ENCODE measurements around the gene SH2D7.

Gene SH2D7

DNA sequence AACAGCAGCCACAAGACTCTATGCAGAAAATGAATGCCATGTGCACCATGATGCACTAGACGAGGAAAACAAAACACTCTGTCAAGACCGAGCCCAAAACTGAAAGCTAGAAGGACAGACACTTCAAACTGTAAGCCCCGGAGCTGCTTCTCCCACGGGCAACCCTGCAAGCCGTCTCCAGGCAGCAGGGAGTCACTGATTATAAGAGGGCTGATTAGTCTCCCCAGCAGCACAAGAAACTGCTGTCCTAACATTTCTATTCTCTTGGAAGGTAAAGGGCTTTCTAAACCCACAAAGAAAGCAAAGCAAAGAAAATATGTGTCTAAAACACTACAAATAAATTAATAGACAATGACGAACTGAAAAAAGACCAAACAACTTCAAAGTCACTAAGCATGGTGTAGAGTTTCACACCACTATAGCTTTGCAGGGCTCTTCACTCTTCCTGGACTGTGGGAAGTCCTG is 30.4 kb upstream of the SH2D7 start:
- DNase-seq (ENCODE audit: low read depth), result no peak

DNA sequence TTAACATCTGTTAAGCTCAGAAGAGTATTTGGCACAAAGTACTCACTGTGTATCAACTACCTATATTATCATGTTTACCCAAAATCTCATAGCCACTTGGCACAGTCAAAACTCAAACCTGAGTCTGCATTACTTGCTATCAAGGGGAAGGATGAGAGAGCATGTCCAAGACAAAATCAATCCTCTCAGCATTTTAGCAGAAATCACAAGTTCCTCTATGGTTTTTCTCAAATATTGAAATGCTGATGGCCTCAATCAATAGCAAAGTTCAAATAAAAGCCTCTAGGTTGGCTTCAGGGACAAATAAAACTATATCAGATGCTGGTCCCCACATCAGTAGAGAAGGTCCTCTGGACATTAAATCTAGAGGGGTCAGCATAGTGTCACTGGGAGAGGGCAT is 29.1 kb upstream of the SH2D7 start:
- no peak for DNase-seq (ENCODE audit: low read depth)

DNA sequence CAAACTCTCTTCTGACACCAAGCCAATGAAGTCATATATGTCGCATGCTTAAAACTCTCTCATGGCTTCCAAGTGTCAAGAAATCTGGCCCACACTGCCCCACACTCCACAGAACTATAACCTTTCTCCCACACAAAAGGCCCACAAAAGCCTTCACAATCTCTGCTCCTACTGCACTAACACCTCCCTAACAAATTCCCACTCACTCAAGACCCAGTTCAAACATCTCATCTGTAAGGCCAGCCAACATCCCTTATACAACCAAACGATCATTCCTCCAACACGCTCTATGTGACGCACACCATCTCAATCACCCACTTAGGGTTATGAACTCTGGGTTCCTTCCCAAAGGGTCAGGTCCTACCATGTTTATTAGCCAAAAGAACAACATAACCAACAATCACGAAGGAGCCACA is 28.4 kb upstream of the SH2D7 start:
- DNase-seq (ENCODE audit: low read depth), result no peak

DNA sequence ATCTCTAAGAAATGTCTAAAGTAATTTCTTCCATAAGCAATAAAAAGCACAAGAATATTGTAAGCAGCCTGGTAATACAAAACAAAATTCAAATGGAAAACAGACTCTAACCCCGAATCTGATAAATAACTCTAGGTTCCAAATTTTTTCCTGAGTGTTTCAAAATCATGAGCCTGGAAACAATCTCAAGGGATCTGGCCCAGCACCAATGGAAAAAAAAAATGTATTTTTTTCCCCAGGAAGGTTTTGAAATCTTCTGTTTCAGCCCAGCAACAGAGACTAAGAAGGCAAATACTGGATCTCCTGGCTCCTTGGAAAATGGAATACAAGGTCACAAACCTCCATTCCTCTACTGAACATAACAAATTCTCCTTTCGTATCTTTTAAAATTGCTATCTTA is 27.8 kb upstream of the SH2D7 start:
- no peak for DNase-seq (ENCODE audit: low read depth)

DNA sequence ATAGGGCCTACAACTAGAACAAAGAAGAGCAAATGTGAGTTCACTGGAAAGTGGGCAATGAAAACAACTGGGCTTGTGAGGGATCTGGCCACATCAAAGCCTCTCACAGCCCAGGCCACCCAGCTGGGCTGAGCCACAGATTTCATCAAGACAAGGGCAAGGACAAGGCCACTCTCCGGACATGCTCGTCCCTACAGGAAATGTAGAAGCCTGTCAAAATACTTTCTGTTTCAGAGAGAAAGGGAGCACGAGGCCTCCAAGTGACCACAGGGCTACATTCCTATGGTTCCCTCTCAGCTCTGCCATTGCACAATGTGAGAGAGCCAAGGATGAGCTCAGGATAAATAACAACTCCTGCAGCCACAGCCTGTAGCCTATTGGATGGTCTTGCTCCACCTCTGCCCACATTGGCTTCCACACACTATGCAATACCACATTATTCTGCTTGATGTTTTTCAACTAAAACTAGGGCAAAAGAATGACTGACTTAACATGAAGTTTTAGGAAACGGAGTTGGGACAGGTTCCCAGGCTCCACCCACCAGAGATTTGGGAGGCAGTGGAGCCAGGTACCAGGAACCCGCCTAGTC is 27.0 kb upstream of the SH2D7 start:
- DNase-seq (ENCODE audit: low read depth), result peak; percentile 94

- no peak for DNase-seq (ENCODE audit: low read depth)
These were observed 26.1 kb upstream of the SH2D7 start for GRCh38 chr15:78065973-78066946.

DNA sequence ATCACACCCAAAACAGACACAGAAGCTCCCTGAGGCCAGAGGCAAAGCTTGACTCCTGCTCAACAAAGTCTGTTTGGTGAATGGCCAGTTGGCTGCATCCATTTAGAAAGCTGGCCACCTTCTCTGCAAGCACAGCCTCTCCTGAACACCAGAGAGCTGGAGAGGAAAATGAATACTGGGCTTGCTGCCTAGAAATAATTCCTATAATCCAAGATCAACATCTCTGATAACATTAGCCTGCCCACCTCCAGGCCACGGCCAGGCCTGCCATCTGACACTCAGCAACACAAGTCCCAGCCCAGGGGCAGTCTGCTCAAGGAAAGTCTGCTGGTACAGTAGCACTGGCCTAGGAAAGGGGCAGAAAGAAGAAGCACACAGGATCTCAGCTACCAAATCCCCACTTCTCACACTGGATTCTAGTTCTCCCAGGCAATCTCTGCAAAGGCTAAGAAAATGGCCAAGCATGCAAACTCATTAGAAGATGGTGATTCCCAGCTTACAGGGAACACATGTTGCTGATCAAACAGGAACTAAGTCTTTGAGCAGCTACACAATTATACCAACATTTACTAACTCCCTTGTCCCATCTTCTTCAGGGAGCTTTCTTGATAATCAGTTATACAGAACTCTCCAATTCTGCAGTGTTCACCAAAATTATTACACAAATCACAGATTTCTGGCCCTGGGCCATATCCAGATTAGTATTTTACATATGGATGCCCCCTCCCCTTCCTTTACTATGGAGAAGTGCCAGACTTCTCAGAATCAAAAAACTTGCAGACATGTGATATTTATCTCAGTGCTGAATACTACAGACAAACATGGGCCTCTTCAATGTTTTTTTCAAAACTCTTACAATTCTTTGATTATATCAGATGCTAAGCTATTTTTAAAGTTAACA is 24.8 kb upstream of the SH2D7 start:
- DNase-seq (ENCODE audit: low read depth), result no peak

GRCh38 chr15:78069052-78069414 is 23.3 kb upstream of the SH2D7 start:
- no peak for DNase-seq (ENCODE audit: low read depth)

DNA sequence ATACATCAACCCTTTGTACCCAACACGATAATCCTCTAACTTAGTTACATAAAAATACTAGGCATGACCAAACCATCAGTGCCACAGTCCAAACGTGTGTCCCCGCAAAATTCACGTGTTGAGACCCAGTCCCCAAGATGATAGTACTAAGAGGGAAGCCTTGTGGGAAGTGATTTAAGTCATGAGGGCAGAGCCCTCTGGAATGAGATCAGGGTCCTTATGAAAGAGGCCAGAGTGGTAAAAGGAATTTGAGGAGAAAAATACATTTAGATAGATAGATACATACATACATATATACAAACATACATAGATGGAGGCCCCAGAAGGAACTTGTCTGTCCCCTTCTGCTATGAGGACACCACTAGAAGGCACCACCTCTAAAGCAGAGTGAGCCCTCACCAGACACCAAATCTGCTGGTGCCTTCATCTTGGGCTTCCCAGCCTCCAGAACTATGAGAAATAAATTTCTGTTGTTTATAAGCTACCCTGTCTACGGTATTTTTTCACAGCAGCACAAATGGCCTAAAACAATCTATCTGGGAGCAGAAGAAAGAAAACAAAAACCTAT is 22.8 kb upstream of the SH2D7 start:
- DNase-seq (ENCODE audit: low read depth), result no peak

DNA sequence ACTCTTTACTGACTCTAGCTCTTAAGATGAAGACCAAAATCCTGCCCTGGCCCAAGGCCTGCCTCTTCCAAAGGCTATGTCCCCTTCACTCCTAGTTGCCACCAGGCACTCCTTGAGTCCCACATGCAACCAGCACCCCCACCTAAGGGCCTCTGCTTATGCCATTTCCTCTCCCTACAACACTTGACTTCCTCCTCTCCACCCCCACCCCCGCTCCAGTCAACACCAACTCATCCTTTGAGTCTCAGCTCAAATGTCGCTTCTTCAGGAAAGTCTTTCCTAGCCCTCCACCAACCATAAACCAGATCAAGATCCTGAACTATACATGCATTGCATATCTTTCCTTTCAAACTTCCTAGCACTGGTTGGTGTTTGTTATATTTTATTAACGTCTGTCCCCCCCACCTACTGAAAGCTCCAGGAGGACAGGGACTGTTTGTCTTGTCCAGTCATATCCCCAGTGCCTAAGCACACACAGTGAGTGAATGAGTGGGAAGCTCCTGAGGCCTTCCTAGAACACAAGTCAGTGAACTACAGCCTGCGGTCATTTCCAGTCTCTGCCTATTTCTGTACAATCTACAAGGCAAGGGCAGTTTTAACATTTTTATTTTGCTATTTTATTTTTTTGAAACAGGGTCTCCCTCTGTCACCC is 22.2 kb upstream of the SH2D7 start:
- no peak for DNase-seq (ENCODE audit: low read depth)

DNA sequence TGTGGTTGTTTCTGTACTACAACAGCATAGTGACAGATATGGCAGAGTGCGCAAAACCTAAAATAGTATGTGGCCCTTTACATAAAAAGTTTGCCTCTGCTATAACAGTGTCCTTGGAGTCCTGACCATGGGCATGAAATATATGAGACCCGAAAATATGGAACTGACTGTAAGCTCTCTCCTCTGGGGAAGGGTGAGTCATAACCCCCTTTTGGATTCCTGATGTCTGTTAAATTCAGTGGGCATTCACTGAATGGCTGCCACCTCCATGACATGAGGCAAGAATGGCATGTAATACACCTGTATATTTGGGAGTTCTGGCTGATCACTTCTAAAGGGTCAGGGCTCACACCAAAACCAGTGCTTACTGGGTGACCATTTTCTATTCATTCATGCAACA is 21.0 kb upstream of the SH2D7 start:
- no peak for DNase-seq (ENCODE audit: low read depth)

GRCh38 chr15:78072080-78072892 is 20.1 kb upstream of the SH2D7 start:
- DNase-seq (ENCODE audit: low read depth), result no peak

GRCh38 chr15:78073046-78073787 is 19.1 kb upstream of the SH2D7 start:
- DNase-seq (ENCODE audit: low read depth), result no peak

- DNase-seq (ENCODE audit: low read depth), result peak; percentile 78
These were observed 16.7 kb upstream of the SH2D7 start for GRCh38 chr15:78075490-78076230.

- no peak for DNase-seq (ENCODE audit: low read depth)
These were observed 15.9 kb upstream of the SH2D7 start for GRCh38 chr15:78076231-78077052.

GRCh38 chr15:78077053-78077870 is 15.1 kb upstream of the SH2D7 start, which contains the start of gene TBC1D2B:
Gene TBC1D2B (minus strand): TSS chr15:78077711. CDS start chr15:78077652, 59 bp downstream.
- no peak for DNase-seq (ENCODE audit: low read depth)

DNA sequence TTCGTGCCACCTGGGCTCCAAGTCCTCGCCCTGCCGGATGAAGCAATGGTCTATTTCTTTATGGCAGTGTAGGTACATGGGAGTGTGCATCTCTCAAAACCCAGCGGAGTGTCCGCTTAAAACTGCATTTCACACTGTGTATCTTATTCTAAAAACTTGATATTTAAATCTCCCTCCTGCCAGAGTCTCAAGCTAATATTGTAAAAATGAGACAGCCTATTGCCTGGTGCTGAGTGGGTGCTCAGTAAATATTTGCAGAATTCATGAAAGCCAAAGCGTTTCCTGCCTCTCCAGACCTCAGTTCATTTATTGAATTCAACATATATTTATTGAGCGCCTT is 14.5 kb upstream of the SH2D7 start:
- no peak for DNase-seq (ENCODE audit: low read depth)
